Measurements from ENCODE around the gene SIX1.

DNA sequence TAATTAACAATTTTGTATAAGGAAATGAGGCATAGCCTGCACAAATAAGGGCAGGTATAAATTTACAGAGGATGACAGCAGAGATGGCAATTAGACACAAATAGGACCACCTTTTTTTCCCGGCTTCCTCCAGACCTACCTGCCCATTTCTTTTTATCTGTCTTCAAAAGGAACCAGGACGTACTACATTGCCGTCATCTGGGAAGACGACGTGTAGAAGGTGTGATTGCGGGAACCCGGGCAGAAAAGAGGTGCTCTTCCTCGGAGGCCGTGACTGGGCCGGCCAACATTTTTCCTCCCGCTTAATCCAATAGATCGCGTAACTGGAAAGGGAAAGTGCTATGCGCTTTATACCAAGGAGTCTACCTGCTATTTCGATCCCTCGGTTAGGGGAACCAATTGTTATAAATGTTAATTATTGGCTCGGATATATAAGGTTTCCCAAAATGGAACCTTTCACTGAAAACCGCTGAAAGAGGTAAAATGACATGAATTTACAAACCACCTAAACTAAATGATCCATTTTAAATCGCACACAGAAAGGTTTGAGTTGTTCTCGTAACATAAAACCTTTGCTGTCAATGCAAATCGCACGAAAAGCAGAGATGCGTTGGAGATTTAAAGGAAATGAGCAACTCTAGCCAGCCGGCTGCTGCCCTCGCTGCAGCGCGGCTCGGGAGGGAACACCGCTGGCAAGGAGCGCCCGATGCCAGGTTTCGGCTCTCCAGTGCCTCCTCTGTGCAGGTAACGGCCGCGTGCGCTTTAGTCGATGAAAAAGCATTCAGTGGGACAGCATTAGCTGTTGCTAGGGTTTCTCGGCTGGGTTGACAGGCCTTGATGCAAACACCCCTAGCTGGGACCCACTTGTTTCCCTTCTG, 2.8 kb upstream of the SIX1 start:
- TF ChIP-seq, protein P1, sequence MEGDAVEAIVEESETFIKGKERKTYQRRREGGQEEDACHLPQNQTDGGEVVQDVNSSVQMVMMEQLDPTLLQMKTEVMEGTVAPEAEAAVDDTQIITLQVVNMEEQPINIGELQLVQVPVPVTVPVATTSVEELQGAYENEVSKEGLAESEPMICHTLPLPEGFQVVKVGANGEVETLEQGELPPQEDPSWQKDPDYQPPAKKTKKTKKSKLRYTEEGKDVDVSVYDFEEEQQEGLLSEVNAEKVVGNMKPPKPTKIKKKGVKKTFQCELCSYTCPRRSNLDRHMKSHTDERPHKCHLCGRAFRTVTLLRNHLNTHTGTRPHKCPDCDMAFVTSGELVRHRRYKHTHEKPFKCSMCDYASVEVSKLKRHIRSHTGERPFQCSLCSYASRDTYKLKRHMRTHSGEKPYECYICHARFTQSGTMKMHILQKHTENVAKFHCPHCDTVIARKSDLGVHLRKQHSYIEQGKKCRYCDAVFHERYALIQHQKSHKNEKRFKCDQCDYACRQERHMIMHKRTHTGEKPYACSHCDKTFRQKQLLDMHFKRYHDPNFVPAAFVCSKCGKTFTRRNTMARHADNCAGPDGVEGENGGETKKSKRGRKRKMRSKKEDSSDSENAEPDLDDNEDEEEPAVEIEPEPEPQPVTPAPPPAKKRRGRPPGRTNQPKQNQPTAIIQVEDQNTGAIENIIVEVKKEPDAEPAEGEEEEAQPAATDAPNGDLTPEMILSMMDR (IDR thresholded peaks at IDR 0.05) = no peak
- TF ChIP-seq POLR2A (IDR thresholded peaks at IDR 0.05) = no peak
- TF ChIP-seq POLR2AphosphoS5 (IDR thresholded peaks at IDR 0.05) = no peak

All from gastroesophageal sphincter (tissue), 3 donors.